Choroid plexus epithelial cell (primary cell): ENCODE data around the gene ABCA3.

Experiments used
- DNase-seq: peaks from one replicate; pipeline ENCODE4 v3.0.0-alpha.2; 2010; ENCODE audit warnings: low read depth
- H3K4me3 ChIP-seq: 2 replicates; pipeline ENCODE4 v1.5.1; 2011; ENCODE audit warnings: low read depth, mild to moderate bottlenecking, control low read depth, low read length, moderate library complexity
- TF ChIP-seq, protein P1 (sequence below): conservative IDR thresholded peaks from 2 replicates; pipeline ENCODE4 v1.5.1; 2011; ENCODE audit warnings: low read depth, mild to moderate bottlenecking, control low read depth, inconsistent platforms, low read length, moderate library complexity

ABCA3 gene

DNA sequence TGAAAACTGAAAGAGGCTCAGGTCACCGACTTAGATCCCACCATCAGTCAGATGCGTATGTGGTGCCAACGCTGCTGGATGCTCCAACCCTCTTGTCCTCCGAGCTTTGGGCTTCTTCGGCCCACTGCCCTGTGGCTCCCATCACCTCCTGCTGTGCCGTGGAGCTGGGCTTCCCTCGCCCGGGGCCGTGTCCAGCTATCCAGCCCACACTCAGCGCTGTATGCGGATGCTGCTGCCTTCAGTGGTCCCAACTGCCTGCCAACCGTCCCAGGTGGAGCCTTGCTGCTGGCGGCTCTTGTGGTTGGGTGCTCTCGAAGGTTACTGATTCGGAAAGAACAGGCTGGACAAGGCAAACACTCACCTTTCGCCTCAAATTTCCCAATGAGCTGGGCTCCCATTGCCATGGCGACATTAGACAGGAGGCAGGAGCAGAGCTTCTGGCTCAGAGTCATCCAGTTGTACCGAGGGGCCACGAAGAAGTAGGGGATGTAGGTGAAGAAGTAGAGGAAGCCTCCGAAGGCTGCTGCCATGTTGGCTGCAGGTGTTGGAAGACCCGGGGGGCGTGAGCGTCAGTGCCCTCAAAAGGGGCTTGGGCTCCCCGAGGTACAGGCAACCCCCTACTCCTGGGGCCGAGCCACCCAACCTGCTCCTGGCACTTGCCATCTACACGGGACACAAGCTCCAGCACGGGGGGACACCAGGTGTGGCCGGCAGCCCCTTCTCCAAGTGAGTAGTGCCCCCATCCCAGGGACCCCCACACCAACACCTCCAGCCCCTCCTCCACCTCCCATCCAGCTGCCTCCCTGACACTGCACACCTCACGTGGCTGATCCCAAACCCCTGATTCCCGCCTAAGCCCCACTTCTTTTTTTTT, 32.2 kb downstream of the ABCA3 start:
- TF ChIP-seq, protein P1, sequence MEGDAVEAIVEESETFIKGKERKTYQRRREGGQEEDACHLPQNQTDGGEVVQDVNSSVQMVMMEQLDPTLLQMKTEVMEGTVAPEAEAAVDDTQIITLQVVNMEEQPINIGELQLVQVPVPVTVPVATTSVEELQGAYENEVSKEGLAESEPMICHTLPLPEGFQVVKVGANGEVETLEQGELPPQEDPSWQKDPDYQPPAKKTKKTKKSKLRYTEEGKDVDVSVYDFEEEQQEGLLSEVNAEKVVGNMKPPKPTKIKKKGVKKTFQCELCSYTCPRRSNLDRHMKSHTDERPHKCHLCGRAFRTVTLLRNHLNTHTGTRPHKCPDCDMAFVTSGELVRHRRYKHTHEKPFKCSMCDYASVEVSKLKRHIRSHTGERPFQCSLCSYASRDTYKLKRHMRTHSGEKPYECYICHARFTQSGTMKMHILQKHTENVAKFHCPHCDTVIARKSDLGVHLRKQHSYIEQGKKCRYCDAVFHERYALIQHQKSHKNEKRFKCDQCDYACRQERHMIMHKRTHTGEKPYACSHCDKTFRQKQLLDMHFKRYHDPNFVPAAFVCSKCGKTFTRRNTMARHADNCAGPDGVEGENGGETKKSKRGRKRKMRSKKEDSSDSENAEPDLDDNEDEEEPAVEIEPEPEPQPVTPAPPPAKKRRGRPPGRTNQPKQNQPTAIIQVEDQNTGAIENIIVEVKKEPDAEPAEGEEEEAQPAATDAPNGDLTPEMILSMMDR = no peak
- DNase-seq = no peak

DNA sequence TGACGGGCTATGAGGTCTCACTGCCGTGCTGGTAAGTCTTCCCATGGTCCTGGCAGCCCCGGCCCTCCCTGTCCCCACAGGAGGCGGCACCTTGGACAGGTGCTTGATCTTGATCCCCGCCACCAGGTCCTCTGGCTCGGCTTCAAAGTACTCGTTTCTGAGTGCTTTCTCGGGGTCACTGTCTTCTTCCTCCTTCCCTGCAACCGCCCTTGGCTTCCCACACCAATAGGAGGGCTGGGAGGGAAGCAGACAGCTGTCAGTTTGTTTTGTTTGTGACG, 40.7 kb downstream of the ABCA3 start:
- DNase-seq = no peak
- TF ChIP-seq, protein P1 = no peak
- H3K4me3 ChIP-seq = no peak overlapping the region

More for the DNA sequence above, 32.2 kb downstream of the ABCA3 start:
- no peak overlapping the region for H3K4me3 ChIP-seq

DNA sequence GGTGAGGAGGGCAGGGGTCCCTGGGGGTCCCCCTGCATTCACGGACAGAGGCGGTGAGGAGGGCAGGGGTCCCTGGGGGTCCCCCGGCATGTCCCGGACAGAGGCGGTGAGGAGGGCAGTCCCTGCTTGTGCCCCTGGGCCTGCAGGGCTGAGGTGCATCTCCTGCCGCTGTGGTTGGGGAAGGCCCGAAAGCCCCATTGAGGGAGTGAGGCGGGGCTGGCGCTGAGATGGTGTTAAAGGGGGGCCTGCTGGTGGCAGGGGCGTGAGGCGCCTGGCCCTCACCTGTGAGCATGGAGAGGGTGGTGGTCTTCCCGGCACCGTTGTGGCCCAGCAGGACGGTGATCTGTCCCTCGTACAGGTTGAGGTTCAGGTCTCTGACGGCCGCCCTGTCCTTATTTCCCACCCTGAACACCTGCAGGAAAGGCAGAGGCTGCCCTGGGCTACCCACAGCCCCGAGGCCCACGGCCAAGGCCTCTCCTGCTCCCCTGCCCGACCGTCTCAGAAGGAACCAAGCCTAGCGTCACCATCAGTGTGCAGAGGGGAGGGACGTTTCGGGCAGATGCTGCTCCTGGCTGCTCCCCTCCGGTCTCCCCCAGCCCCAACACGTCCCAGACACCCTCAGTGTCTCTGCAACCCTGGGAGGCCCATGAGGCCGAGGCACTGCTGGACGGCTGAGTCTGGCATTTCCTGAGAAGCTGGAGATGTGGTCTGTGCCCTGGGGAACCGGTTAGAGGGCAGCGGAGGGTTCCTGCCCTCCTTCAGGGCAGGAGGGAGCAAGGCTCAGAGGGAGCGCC, 41.2 kb downstream of the ABCA3 start:
- TF ChIP-seq, protein P1 = no peak
- no peak overlapping the region for H3K4me3 ChIP-seq
- DNase-seq = no peak

DNA sequence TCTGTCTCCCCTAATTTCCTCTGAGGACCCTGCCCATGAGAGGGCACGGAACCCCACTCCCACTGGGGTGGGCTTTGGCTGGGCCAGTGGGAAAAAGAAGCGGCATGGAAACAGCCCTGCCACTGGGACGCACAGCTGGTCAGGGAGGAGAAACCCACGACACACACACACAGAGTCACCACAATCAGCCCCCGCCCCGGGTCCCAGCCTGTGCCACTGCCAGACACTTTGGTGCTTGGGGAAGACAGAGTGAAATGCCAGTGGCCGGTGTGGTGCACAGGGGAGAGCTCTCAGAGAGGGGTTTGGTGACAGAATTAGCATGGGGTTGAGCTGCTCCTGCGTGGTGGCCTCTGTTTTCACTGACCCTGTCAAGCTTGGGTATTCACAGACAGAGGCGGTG, 41.9 kb downstream of the ABCA3 start:
- no peak overlapping the region for H3K4me3 ChIP-seq
- DNase-seq = no peak
- TF ChIP-seq, protein P1 = no peak

DNA sequence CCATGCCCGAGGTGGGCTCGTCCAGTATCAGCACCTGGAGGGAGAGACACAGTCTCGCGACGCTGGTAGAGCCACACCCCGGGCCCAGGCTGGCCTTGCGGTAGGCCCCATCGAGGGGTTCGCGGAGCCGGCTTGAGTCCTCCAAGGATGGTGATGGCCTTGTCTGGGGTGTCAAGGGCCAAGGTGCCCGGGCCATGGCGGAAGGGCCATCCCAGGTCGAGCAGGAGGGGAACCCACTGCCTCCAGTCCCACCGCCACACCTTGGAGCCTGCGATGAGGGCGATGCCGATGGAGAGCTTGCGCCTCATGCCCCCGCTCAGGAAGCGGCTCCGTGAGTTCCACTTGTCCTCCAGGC, 43.0 kb downstream of the ABCA3 start:
- no peak for DNase-seq
- no peak overlapping the region for H3K4me3 ChIP-seq
- TF ChIP-seq, protein P1 = no peak

DNA sequence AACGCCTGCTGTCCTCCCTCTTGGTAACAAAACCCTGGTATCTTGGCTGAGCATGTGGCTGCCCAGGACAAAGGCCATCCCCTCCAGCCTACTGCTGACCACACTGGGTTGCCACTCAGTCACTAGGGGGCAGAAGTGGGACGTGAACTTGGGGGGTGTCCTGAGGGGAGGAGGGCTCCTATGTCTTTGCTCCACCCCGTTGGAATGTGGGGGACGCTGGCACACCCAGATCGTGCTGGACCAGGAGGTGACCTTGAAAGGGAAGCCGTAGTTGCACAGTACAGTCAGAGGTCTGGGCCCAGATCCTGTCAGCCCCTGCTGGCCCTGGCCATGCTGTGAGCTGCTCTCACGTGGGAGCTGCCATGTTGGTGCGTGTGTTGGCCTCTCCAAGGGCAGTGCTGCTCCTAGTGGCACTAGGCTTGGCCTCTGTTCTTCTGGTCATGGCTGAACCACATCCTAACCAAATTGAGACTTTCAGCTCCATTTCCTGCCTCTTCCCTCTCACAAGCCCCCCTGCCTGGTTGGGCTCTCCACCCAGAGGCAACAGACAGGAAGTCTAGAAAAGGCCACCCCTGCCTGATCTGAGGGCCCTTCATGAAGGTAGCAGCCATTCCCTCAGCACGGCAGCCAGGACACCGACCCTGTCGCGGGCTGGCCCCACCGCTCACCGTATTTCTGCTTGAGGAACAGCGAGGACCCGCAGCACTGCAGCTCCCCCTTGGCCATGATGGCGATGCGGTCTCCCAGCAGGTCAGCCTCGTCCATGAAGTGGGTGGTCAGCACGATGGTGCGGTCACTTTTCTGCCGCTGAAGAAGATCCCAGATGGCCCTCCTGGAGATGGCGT, 43.6 kb downstream of the ABCA3 start:
- TF ChIP-seq, protein P1 = peak; percentile 63
- no peak overlapping the region for H3K4me3 ChIP-seq
- DNase-seq = peak; percentile 33
